GM13976 (cell line): ENCODE results near the gene THOC5.
"Not testable (repeated sequence)": the region's sequence is repeated elsewhere in the genome, so short reads cannot be mapped to it uniquely, and the experiment has no call there.

Experiments used
- DNase-seq: peaks from one replicate; pipeline ENCODE4 v3.0.0; 2012; ENCODE audit warnings: low spot score
- in situ Hi-C: fragments of 300-500 bp; cut with MboI; formaldehyde crosslinking; loops from one replicate; pipeline ENCODE4 v1.12.0; 2022; ENCODE audit warnings: low sequenced_read_pairs, mixed read lengths, inconsistent platforms; ENCODE audit not compliant: unreplicated experiment
- TF ChIP-seq, protein P1 (sequence below): IDR thresholded peaks from 2 replicates; pipeline ENCODE4 v1.5.1; 2012; ENCODE audit warnings: borderline replicate concordance, mild to moderate bottlenecking; ENCODE audit not compliant: insufficient read depth; ENCODE audit errors: extremely low read depth, missing control alignments, control extremely low read depth

Gene THOC5

GRCh38 chr22:29553351-29554224, at the start of gene THOC5:
Gene THOC5 (minus strand): TSS chr22:29553757. CDS start chr22:29549147, 4,610 bp downstream.
- TF ChIP-seq, protein P1, sequence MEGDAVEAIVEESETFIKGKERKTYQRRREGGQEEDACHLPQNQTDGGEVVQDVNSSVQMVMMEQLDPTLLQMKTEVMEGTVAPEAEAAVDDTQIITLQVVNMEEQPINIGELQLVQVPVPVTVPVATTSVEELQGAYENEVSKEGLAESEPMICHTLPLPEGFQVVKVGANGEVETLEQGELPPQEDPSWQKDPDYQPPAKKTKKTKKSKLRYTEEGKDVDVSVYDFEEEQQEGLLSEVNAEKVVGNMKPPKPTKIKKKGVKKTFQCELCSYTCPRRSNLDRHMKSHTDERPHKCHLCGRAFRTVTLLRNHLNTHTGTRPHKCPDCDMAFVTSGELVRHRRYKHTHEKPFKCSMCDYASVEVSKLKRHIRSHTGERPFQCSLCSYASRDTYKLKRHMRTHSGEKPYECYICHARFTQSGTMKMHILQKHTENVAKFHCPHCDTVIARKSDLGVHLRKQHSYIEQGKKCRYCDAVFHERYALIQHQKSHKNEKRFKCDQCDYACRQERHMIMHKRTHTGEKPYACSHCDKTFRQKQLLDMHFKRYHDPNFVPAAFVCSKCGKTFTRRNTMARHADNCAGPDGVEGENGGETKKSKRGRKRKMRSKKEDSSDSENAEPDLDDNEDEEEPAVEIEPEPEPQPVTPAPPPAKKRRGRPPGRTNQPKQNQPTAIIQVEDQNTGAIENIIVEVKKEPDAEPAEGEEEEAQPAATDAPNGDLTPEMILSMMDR: peak; percentile 76
- in situ Hi-C loops: no loop called here
- DNase-seq: peak; percentile 96

DNA sequence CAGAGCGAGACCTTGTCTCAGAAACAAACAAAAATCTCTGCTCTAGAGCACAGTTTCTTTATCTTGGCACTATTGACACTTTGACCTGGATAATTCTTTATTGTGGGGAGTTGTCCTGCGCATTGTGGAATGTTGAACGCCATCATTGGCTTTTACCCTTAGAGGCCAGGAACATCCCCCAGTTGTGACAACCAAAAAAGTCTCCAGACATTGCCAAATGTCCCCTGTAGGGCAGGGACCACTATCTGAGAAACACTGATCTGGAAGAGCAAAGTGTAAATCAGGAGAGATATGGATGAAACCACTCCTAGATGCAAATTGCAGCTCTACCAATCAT, 45.1 kb upstream of the THOC5 start:
- TF ChIP-seq, protein P1: no peak
- no peak for DNase-seq
- in situ Hi-C loops: no loop called here

DNA sequence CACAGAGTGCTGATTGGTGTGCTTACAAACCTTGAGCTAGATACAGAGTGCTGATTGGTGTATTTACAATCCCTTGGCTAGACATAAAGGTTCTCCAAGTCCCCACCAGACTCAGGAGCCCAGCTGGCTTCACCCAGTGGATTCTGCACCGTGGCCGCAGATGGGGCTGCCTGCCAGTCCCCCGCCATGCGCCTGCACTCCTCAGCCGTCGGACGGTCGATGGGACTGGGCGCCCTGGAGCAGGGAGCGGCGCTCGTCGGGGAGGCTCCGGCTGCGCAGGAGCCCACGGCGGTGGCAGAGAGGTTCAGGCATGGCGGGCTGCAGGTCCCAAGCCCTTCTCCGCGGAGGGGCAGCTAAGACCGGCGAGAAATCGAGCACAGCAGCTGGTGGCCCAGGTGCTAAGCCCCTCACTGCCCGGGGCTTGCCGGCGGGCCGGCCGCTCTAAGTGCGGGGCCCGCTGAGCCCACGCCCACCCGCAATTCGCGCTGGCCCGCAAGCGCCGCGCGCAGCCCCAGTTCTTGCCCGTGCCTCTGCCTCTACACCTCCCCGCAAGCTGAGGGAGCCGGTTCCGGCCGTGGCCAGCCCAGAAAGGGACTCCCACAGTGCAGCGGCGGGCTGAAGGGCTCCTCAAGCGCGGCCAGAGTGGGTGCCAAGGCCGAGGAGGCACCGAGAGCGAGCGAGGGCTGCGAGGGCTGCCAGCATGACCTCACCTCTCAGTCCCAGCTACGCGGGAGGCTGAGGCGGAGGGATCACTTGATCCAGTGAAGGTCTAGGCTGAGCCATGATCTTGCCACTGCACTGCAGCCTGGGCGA, 44.5 kb upstream of the THOC5 start:
- DNase-seq, in situ Hi-C loops: not testable (repeated sequence)

DNA sequence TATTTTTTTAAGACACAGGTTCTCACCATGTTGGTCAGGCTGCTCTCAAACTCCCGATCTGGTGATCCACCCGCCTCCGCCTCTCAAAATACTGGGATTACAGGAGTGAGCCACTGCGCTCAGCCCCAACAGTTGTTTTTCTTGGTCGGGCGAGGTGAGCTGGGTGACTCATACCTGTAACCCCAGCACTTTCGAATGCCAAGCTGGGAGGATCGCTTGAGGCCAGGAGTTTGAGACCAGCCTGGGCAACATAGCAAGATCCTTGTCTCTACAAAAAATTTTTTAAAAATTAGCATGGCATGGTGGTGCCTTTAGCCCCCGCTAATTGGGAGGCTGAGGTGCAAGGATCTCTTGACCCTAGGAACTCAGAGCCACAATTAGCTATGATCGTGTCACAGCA, 42.9 kb upstream of the THOC5 start:
- no peak for DNase-seq
- in situ Hi-C loops: no loop called here
- TF ChIP-seq, protein P1: no peak

- in situ Hi-C loops: not testable (repeated sequence)
These were observed 40.9 kb upstream of the THOC5 start for GRCh38 chr22:29594447-29594846.

GRCh38 chr22:29593923-29594322, 40.4 kb upstream of the THOC5 start:
- TF ChIP-seq, protein P1: no peak
- no peak for DNase-seq
- in situ Hi-C loops: no loop called here

More at GRCh38 chr22:29594447-29594846, 40.9 kb upstream of the THOC5 start:
- DNase-seq: not testable (repeated sequence)

GRCh38 chr22:29587938-29588699, 34.6 kb upstream of the THOC5 start:
- TF ChIP-seq, protein P1: no peak
- in situ Hi-C loops: no loop called here
- no peak for DNase-seq

GRCh38 chr22:29586193-29586705, 32.7 kb upstream of the THOC5 start:
- in situ Hi-C loops, DNase-seq: not testable (repeated sequence)
